AG04449 (cell line): Measurements from ENCODE around the gene GCGR.

ENCODE experiments used
- CTCF ChIA-PET: fragments of 350-600 bp; formaldehyde crosslinking; extraction: SDS; loops from one replicate; lab custom pipeline; 2021; ENCODE audit warnings: antibody characterized with exemption; lab: Yijun Ruan, JAX
- POLR2A ChIA-PET: fragments of 400-600, 350-600 bp; formaldehyde crosslinking; extraction: SDS; loops from one replicate; lab custom pipeline; 2020; ENCODE audit warnings: antibody characterized with exemption, inconsistent platforms; lab: Yijun Ruan, JAX
- DNase-seq: peaks from one replicate; pipeline ENCODE4 v3.0.0-alpha.2; 2010; ENCODE audit warnings: low read depth, low spot score
- H3K4me3 ChIP-seq: 2 replicates; pipeline ENCODE4 v1.5.1; 2011; ENCODE audit warnings: low read depth, mild to moderate bottlenecking, control low read depth, low read length
- TF ChIP-seq, protein P1 (sequence below): IDR thresholded peaks from one replicate; pipeline ENCODE4 v1.5.1; 2011; ENCODE audit warnings: mild to moderate bottlenecking, moderate library complexity, low read length, control low read depth, inconsistent platforms; ENCODE audit not compliant: insufficient read depth; ENCODE audit errors: missing control alignments

Gene GCGR

DNA sequence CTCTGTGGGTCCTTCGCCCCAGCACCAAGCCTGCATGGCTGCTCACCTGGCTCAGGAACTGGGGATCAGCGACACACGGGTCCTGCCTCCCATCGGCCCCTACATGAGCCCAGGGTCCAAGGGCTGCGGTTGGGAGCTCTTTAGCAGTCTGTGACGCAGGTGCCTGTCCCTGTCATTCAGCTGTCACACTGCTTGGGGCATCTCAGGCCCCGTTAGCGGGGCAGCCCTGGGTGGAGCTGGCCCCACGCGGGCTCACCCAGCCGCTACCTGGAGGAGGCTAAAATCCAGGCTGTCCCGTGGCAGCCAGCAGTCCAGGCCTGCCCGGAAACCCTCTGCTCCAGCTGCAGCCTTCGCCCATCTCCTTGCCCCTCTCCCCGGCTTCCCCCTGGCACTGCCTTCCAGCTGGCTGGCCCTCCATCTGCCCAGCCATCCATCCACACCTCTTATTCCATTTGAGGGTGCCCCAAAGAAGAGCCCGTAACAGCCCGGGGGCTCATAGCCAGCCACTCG lies 3.3 kb downstream of the GCGR start:
- POLR2A ChIA-PET = interaction anchor here (1.5 kb wide), 1 partner anchor 26 kb away, joined by 4 read pairs; the partner anchor contains the start of gene MCRIP1
- CTCF ChIA-PET = interaction anchor here (0.7 kb wide), 1 partner anchor 77 kb away, joined by 3 read pairs; no protein-coding TSS in a partner anchor
- TF ChIP-seq, protein P1, sequence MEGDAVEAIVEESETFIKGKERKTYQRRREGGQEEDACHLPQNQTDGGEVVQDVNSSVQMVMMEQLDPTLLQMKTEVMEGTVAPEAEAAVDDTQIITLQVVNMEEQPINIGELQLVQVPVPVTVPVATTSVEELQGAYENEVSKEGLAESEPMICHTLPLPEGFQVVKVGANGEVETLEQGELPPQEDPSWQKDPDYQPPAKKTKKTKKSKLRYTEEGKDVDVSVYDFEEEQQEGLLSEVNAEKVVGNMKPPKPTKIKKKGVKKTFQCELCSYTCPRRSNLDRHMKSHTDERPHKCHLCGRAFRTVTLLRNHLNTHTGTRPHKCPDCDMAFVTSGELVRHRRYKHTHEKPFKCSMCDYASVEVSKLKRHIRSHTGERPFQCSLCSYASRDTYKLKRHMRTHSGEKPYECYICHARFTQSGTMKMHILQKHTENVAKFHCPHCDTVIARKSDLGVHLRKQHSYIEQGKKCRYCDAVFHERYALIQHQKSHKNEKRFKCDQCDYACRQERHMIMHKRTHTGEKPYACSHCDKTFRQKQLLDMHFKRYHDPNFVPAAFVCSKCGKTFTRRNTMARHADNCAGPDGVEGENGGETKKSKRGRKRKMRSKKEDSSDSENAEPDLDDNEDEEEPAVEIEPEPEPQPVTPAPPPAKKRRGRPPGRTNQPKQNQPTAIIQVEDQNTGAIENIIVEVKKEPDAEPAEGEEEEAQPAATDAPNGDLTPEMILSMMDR = no peak
- no peak overlapping the region for H3K4me3 ChIP-seq
- no peak for DNase-seq

- DNase-seq = no peak
- ChIA-PET POLR2A (interaction anchor here (1.5 kb wide), 1 partner anchor 25 kb away, joined by 4 read pairs; the partner anchor contains the start of gene MCRIP1), CTCF (interaction anchor here (0.7 kb wide), 1 partner anchor 77 kb away, joined by 3 read pairs; no protein-coding TSS in a partner anchor)
- no peak overlapping the region for H3K4me3 ChIP-seq
- TF ChIP-seq, protein P1 = no peak
These were observed 3.9 kb downstream of the GCGR start for GRCh38 chr17:81807839-81808238.

DNA sequence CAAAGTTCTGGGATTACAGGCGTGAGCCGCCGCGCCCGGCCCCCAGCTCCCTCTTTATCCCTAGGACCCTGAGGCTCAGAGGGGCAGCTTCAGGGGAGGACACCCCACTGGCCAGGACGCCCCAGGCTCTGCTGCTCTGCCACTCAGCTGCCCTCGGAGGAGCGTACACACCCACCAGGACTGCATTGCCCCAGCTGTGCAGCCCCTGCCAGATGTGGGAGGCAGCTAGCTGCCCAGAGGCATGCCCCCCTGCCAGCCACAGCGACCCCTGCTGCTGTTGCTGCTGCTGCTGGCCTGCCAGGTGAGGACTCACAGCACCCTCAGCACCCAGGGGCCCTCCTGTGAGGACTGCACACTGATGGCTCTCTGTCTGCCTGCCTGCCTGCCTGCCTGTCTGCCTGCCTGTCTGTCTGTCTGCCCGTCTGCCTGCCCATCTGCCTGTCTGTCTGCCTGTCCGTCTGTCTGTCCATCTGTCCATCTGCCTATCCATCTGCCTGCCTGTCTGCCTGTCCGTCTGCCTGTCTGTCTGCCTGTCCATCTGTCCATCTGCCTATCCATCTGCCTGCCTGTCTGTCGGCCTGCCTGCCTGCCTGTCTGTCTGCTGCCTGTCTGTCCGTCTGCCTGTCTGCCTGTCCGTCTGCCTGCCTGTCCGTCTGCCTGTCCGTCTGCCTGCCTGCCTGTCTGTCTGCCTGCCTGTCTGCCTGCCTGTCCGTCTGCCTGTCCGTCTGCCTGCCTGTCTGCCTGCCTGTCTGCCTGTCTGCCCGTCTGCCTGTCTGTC lies 5.0 kb downstream of the GCGR start:
- CTCF ChIA-PET = no interaction called here
- TF ChIP-seq, protein P1 = no peak

DNA sequence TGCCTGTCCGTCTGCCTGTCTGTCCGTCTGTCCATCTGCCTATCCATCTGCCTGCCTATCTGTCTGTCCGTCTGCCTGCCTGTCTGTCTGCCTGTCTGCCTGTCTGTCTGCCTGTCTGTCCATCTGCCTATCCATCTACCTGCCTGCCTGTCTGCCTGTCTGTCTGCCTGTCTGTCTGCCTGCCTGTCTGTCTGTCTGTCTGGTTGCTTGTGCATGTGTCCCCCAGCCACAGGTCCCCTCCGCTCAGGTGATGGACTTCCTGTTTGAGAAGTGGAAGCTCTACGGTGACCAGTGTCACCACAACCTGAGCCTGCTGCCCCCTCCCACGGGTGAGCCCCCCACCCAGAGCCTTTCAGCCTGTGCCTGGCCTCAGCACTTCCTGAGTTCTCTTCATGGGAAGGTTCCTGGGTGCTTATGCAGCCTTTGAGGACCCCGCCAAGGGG lies 5.6 kb downstream of the GCGR start:
- ChIA-PET POLR2A (no interaction called here), CTCF (no interaction called here)
- no peak for DNase-seq
- TF ChIP-seq, protein P1 = no peak
- no peak overlapping the region for H3K4me3 ChIP-seq

More for the DNA sequence above, 5.0 kb downstream of the GCGR start:
- DNase-seq = no peak
- POLR2A ChIA-PET = no interaction called here
- H3K4me3 ChIP-seq = no peak overlapping the region

GRCh38 chr17:81810476-81810875 lies 6.5 kb downstream of the GCGR start:
- no peak overlapping the region for H3K4me3 ChIP-seq
- no peak for DNase-seq
- ChIA-PET POLR2A (no interaction called here), CTCF (no interaction called here)
- TF ChIP-seq, protein P1 = no peak
